LNCAP (cell line): ENCODE data around the gene GPR158.

Experiments used
- CTCF ChIP-seq: fragments of 450-650 bp; IDR thresholded peaks from 2 replicates; pipeline ENCODE4 v1.5.1; 2017; ENCODE audit warnings: mild to moderate bottlenecking

GPR158 gene

DNA sequence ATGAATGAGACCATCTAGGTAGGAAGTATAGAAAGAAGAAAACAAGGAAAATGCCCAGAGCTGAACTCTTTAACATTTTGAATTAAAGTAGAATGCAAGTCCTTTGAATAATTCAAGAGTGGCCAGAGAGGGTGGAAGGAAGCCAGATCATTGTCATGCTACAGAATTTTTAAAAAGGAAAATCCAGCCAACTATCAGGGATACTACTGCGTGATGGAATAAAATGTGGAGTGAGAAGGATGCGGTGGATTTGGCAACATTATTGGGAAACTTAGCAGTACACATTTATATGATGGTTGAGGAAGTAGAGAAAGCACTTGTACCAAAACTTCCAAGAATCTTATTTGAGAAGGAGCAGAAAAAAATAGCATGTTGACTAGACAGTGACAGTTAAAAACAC, 261.6 kb downstream of the GPR158 start:
- TF ChIP-seq CTCF = no peak

DNA sequence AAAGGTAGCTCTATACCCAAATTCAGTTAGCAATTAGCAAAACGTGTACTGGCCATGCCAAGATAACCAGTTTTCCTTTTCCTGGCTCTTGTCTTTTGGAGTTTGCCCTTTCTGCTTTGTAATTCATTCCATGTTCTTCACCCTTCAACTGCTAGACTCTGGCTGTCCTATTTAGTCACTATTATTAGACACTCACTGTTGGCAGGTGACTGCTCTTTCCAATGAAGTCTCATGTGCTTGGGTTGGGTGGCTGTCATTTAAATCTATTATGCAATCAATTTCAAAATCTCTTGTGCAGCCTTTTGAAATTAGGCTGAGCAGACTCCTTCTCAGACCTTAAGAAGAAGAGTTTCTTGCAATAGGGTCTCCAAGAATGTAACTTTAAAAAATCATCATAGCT, 266.5 kb downstream of the GPR158 start:
- TF ChIP-seq CTCF = no peak

GRCh38 chr10:25444266-25444665, 269.5 kb downstream of the GPR158 start:
- no peak for TF ChIP-seq CTCF

DNA sequence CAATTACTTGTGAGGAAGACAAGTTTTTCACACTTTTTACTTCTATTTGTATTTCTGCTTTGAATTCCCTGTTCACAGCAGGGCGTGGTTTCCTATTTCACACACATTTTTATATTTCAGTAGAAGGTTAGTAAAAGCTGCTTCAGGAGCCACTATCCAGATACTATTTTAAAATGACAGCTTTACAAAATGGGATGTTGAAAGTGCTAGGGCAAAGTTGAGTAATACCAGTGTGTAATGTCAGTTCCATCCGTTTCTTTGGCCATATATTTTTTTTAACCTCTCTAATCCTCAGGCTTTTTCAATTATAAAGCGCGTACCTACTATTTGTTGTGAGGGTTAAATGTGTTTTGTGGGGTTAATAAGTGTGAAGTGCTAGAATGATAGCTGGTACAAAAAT, 276.6 kb downstream of the GPR158 start:
- TF ChIP-seq CTCF = no peak

GRCh38 chr10:25453619-25454018, 278.8 kb downstream of the GPR158 start:
- TF ChIP-seq CTCF = no peak

DNA sequence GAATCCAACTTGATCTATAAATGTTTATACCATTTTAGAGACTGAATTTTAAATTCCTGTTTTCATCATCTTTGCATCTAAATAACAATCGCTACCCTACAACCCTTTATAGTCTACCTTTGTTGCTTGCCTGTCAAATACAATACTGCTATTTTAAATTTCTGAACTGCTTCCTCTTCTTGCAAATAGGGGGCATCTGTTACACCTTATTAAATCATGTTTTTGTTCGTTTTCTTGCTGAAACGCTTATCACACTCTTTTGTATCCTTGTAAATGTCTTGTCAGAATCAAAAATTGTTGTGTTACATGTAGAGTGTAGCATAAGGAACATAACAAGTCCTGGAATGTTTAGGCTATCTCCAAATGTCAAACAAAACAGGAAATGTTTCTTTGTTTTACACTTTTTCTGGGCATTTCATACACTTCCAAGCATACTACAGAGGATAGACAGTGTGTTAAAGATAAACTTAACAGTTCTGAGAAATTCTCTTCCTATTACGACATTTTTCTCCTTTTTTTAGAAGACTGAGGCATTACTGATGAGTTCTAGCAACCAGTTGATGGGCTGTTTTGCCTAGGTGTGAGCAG, 281.3 kb downstream of the GPR158 start:
- no peak for TF ChIP-seq CTCF

DNA sequence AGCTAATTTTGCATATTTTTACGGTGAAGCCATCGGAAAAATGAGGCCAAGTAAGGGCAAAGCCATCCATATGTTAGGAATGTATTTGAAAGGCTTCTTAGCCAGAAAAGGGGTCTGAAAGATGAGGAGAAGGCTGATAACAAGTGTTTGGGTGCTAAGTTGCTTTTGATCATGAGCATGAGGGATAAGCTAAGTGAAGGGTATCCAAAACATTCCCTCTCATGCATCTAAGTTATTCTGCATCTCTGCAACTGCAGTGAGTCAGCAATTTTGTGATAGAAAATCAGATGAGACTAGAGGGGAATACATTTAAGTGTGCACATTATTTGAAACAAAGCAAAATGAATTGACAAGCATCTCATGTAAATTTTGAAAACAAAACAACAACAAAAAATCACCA, 282.8 kb downstream of the GPR158 start:
- no peak for TF ChIP-seq CTCF
